Mononuclear cell (primary cell): Measurements from ENCODE around the gene ARHGAP30. TPM values are rescaled to one million over a fixed set of nuclear protein-coding genes. Genes with fewer than 3 reads are reported as not detected.
A peak's percentile ranks its signal among the peaks of the same experiment; 100 is the strongest.
"Not testable (repeated sequence)": the region's sequence is repeated elsewhere in the genome, so short reads cannot be mapped to it uniquely, and the experiment has no call there.

Experiments
- H3K27me3 ChIP-seq: 2 replicates; pipeline ENCODE4 v1.6.0; 2011; ENCODE audit warnings: low read length, control low read depth; ENCODE audit not compliant: insufficient read depth
- H3K4me1 ChIP-seq: 2 replicates; pipeline ENCODE4 v1.5.1; 2011; ENCODE audit warnings: mild to moderate bottlenecking, low read length, control low read depth; ENCODE audit not compliant: insufficient read depth
- H3K4me3 ChIP-seq: 2 replicates; pipeline ENCODE4 v1.5.1; 2011; ENCODE audit warnings: mild to moderate bottlenecking, low read length, moderate library complexity
- H3K9me3 ChIP-seq: 2 replicates; pipeline ENCODE4 v1.5.1; 2011; ENCODE audit warnings: low read depth, mild to moderate bottlenecking, control low read depth, low read length
- total RNA-seq: library from RNA; depleted of rRNA; stranded (reverse); fragments of >200 nt; gene quantifications from one replicate; pipeline ENCODE4 v1.2.3, GENCODE V29; 2012

Gene ARHGAP30
- total RNA-seq, 1 donor, result 60.3 TPM

- peaks cover 69% of the 10 kb centered on the region for H3K4me1 ChIP-seq
- H3K4me3 ChIP-seq, result peak overlapping the region; percentile 94
- no peaks in the 10 kb centered on the region for H3K27me3 ChIP-seq
- no peaks in the 10 kb centered on the region for H3K9me3 ChIP-seq
Observed at GRCh38 chr1:161068306-161069234, 1.1 kb downstream of the ARHGAP30 start.

GRCh38 chr1:161066694-161067093, 3.0 kb downstream of the ARHGAP30 start:
- Histone ChIP-seq H3K9me3 (no peaks in the 10 kb centered on the region), H3K4me1 (peaks cover 82% of the 10 kb centered on the region), H3K27me3 (no peaks in the 10 kb centered on the region), H3K4me3 (no peak overlapping the region)

GRCh38 chr1:161065681-161066080, 4.0 kb downstream of the ARHGAP30 start:
- not testable (repeated sequence) for H3K27me3 ChIP-seq, H3K9me3 ChIP-seq, H3K4me3 ChIP-seq
- H3K4me1 ChIP-seq, result peaks cover 78% of the 10 kb centered on the region

GRCh38 chr1:161063936-161064335, 5.8 kb downstream of the ARHGAP30 start:
- H3K4me1 ChIP-seq, result peaks cover 86% of the 10 kb centered on the region
- H3K4me3 ChIP-seq, result not testable (repeated sequence)

GRCh38 chr1:161061419-161061818, 8.3 kb downstream of the ARHGAP30 start:
- Histone ChIP-seq H3K4me1 (peaks cover 68% of the 10 kb centered on the region), H3K27me3 (no peaks in the 10 kb centered on the region), H3K9me3 (no peaks in the 10 kb centered on the region), H3K4me3 (no peak overlapping the region)

More at GRCh38 chr1:161063936-161064335, 5.8 kb downstream of the ARHGAP30 start:
- not testable (repeated sequence) for H3K27me3 ChIP-seq, H3K9me3 ChIP-seq

GRCh38 chr1:161059293-161059692, 10.4 kb downstream of the ARHGAP30 start:
- no peaks in the 10 kb centered on the region for H3K9me3 ChIP-seq
- H3K4me3 ChIP-seq, result no peak overlapping the region
- H3K4me1 ChIP-seq, result peaks cover 48% of the 10 kb centered on the region
- no peaks in the 10 kb centered on the region for H3K27me3 ChIP-seq

GRCh38 chr1:161054805-161055204, 14.9 kb downstream of the ARHGAP30 start:
- H3K4me3 ChIP-seq, result no peak overlapping the region
- no peaks in the 10 kb centered on the region for H3K9me3 ChIP-seq
- H3K27me3 ChIP-seq, result no peaks in the 10 kb centered on the region
- H3K4me1 ChIP-seq, result peaks cover 16% of the 10 kb centered on the region

GRCh38 chr1:161054232-161054631, 15.5 kb downstream of the ARHGAP30 start:
- Histone ChIP-seq H3K27me3 (no peaks in the 10 kb centered on the region), H3K4me3 (no peak overlapping the region), H3K9me3 (no peaks in the 10 kb centered on the region), H3K4me1 (peaks cover 15% of the 10 kb centered on the region)

GRCh38 chr1:161052899-161053298, 16.8 kb downstream of the ARHGAP30 start:
- peaks cover 27% of the 10 kb centered on the region for H3K4me1 ChIP-seq
- H3K4me3 ChIP-seq, result no peak overlapping the region
- no peaks in the 10 kb centered on the region for H3K27me3 ChIP-seq
- H3K9me3 ChIP-seq, result no peaks in the 10 kb centered on the region

GRCh38 chr1:161051219-161051618, 18.5 kb downstream of the ARHGAP30 start:
- Histone ChIP-seq H3K4me1 (peaks cover 44% of the 10 kb centered on the region), H3K27me3 (no peaks in the 10 kb centered on the region), H3K4me3 (no peak overlapping the region), H3K9me3 (no peaks in the 10 kb centered on the region)

GRCh38 chr1:161048949-161049722, 20.6 kb downstream of the ARHGAP30 start:
- Histone ChIP-seq H3K9me3 (no peaks in the 10 kb centered on the region), H3K4me1 (peaks cover 52% of the 10 kb centered on the region), H3K27me3 (no peaks in the 10 kb centered on the region), H3K4me3 (no peak overlapping the region)

- H3K4me1 ChIP-seq, result peaks cover 64% of the 10 kb centered on the region
- H3K4me3 ChIP-seq, result no peak overlapping the region
- no peaks in the 10 kb centered on the region for H3K27me3 ChIP-seq
Observed at GRCh38 chr1:161047436-161048420, 22.0 kb downstream of the ARHGAP30 start.

GRCh38 chr1:161046605-161047228, 23.0 kb downstream of the ARHGAP30 start:
- peaks cover 68% of the 10 kb centered on the region for H3K4me1 ChIP-seq
- H3K4me3 ChIP-seq, result peak overlapping the region; percentile 74
- H3K9me3 ChIP-seq, result no peaks in the 10 kb centered on the region
- H3K27me3 ChIP-seq, result no peaks in the 10 kb centered on the region

More at GRCh38 chr1:161047436-161048420, 22.0 kb downstream of the ARHGAP30 start:
- H3K9me3 ChIP-seq, result no peaks in the 10 kb centered on the region
